NCI-H82 treated with DMSO at 0.1 percent for 48 hours (cell line): ENCODE results near the gene KCNIP4.
"Not testable (repeated sequence)": the region's sequence is repeated elsewhere in the genome, so short reads cannot be mapped to it uniquely, and the experiment has no call there.

ENCODE experiments used
- DNase-seq: peaks from one replicate; lab custom pipeline; 2025; ENCODE audit not compliant: unreplicated experiment; lab: John Stamatoyannopoulos, UW

KCNIP4 gene

GRCh38 chr4:20813700-20814099 lies 1134.9 kb downstream of the KCNIP4 start:
- no peak for DNase-seq

- DNase-seq: no peak
Observed at GRCh38 chr4:20809812-20810211, 1138.8 kb downstream of the KCNIP4 start.

GRCh38 chr4:20805716-20806115 lies 1142.9 kb downstream of the KCNIP4 start:
- no peak for DNase-seq

- DNase-seq: peak; percentile 7
Observed at GRCh38 chr4:20787940-20788665, 1160.5 kb downstream of the KCNIP4 start.

- DNase-seq: not testable (repeated sequence)
Observed at GRCh38 chr4:20783134-20783533, 1165.4 kb downstream of the KCNIP4 start.

GRCh38 chr4:20778896-20779295 lies 1169.7 kb downstream of the KCNIP4 start:
- no peak for DNase-seq

- peak; percentile 39 for DNase-seq
Observed at GRCh38 chr4:20773144-20773997, 1175.2 kb downstream of the KCNIP4 start.

DNA sequence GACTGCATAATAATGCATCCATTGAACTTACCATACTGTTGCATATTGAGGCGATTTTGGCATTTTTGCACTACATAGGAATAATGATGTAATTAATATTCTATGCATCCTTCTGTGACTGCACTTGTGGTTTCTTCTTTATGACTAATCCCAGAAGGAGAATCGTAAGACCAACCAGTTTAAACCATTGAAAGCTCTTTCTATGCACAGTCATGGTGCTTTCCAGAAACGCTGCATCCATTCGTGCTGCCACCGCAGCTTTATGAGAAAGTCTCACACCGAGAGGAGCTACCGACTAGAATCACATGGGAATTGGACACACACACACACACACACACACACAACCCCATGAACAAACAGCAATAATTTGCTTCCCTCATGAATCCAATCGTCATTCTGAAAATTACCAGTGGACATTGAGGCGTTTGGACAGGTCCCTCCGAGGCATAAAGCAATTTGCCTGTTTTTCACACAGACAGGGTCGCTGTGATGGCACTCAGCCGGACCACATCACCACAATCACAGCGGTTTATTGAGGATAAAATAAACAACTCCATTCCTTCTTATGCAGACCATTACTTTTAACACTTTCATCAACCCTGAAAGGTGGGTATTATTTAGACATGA lies 1184.1 kb downstream of the KCNIP4 start:
- DNase-seq: no peak

DNA sequence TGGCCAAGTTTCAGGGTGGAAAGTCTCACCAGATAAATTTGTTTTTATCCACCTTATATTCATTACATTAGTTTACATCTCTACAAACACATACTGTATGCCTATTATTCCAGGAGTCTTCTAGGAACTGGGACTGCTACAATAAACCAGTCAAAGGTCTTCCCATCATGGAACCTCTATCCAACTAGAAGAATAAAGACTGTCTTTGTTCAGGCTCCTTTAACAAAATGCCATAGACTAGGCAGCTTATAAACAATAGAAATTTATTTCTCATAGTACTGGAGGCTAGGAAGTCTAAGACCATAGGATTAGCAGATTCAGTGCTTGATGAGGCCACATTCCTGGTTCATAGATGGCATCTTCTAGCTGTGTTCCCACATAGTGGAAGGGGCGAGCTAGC lies 1186.7 kb downstream of the KCNIP4 start:
- no peak for DNase-seq

DNA sequence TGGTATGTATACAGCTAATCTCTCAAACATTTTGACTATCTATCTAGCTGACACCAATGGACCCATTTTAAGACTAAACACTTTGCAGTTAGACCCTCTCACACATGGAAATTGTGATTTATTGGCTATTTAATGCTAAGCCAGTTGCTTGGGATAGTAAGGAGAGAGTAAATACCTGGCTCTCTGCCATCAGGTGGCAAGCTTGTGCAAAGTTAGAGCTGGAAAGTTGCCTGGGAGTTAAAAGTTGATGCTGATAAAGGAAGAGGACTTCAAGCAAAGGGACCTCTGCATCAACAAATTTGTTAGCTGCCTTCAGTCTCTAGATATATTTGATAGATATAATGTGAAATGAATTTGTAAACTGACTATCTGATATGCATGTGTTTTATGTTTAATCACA lies 1187.2 kb downstream of the KCNIP4 start:
- DNase-seq: no peak

DNA sequence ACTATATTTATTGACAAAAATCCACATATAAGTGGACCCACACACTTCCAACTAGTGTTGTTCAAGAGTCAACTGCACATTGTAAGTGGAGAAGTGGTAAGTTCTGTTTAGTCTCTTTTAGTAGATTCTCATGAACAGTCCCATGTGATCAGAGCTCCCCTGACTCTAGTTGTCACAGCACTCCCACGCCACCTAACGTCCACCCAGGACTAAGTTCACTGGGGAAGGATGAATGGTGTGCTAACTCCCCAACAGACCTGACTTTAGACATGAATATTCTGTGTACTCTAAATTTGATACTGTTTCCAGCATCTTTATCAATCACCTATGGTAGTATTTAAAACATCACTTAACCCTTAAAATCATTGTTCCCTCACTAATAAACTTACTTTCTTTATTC lies 1188.5 kb downstream of the KCNIP4 start:
- DNase-seq: no peak

DNA sequence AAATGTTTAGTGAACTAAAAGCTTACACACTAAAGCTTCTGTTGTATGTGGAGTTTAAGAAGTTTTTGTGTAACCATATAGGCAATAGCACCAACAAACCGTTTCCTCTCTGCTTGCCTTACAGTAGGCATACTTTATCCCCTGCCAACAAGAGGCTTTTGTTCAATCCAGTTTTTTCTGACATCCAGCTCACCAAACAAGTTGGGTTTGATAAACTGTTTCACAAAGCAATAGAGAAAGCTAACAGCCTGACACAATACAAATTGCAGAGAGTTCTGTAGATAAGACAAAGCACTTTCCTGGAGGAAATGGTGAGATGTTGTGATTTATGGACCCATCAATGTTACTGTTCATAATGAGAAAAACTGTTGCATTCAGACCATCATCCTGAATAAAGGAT lies 1194.5 kb downstream of the KCNIP4 start:
- DNase-seq: no peak

DNA sequence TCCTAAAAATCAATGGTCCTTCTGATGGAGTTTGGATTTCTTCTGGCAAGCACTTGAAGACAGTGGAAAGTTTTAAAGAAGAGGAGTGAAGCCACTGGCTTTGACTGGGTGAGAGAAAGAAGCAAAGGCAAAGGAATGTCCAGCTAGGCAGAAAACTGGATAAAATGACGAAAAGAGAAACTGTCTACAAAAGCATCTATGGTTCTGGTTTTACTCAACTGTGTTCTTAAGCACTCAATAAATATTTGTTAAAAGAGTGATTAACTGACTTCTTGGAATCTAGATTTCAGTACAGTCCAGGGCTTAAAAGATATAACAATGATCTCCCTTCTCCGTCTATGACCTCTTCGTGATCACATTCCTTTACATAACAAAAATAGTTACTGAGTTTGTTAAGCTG lies 1195.9 kb downstream of the KCNIP4 start:
- no peak for DNase-seq

- not testable (repeated sequence) for DNase-seq
Observed at GRCh38 chr4:20746000-20746399, 1202.6 kb downstream of the KCNIP4 start.

DNA sequence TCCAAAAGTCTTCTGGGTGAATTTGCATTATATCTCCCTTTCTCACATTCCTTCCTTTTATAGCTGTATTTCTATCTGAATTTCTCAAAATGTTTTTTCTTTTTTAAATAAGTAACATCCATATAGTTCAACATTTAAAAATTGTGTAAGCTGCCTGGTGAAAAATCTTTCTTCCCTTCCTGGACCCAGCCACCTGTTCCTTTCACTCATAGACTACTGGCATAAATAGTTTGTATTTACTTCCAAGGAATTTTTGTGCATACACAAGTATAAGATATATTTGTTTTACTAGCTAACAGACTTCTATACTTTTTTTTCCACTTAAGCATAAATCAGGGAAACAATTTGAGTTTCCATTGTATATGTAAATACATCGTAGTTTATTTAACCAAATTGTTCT lies 1212.6 kb downstream of the KCNIP4 start:
- DNase-seq: no peak

DNA sequence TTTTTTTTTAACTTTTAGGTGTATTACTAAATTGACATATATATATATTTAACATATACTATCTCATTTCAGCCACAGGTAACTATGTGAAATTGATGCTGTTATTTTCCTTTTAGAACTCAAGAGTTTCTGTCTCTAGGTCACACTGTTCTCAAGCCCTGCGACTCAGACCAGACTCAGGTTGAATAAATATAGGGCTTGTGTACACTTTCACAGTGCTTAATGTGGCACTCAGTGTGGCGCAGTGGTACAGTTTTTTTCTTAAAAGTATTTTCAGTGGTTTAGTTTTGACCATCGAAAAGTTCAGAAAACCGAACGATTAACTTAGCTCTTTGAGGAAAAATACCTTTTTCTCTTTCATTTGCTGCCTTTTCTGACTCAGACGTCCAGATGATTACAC lies 1223.7 kb downstream of the KCNIP4 start:
- no peak for DNase-seq

DNA sequence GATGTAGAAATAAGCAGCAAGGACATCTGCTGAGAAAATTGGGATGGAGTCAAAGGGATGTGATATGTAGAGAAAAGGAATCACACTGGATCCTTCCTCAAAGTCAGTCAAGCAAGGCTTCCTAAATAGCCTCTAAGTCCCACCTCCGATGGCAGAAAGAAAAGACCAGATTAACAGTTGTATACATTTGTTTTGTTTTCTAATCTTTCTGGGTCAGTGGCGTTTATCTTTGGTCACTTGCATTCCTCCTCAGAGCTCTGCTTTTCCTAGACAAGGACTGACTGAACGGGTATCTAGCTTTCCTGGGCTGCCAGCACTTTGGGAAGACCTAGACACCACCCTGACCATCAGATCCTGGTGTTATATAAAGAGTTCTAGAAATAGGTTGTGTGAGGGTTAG lies 1225.1 kb downstream of the KCNIP4 start:
- DNase-seq: no peak

DNA sequence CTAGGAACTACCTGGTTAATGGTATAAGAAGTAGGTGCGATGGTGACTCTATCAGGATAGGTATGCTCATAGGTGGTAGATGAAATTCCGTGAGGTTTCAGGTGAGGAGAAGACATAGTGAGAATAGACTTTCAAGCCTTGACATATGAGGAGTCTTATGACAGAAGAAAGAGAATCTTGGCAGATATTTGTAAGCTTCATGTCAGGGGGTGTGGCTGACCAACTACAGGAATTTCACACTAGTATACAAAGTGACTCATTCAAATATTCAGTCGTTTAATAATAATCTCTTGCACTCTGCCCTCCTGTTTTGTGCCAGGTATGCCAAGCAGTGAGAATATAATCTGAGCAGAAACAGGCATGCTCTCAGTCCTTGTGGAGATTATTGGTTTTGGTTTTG lies 1225.6 kb downstream of the KCNIP4 start:
- no peak for DNase-seq

- DNase-seq: no peak
Observed at GRCh38 chr4:20711335-20711734, 1237.2 kb downstream of the KCNIP4 start.

GRCh38 chr4:20700007-20700761 lies 1248.4 kb downstream of the KCNIP4 start, which contains the start of gene PACRGL:
Gene PACRGL, plus strand, starts transcription at chr4:20700458. Its CDS starts 4,024 bp downstream, at chr4:20704482.
- DNase-seq: peak; percentile 86

DNA sequence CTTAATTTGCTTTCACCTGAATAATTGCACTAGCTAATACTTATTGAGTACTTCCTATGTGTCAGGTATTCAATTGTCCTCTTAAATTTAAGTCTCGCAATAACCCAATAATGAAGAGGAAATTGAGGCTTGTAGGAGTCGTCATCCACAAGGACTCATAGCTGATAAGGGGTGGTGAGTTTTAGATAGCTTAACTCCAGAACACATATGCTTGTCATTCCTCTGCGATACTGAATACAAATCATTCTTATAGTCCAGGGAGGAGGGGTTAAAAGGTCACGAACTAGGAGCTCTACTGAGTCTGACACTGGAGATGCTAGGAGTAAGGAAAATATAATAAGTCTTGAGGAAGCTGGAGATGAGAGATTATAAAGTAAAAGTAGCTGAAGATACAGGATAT lies 1249.8 kb downstream of the KCNIP4 start:
- DNase-seq: no peak
